Spinal cord (tissue), 10 donors: ENCODE data around the gene BCL6. TPM values are rescaled to one million over a fixed set of nuclear protein-coding genes. Genes with fewer than 3 reads are reported as not detected.

Experiments
- DNase-seq, 6 donors: peaks; one replicate each; pipeline versions ENCODE4 v3.0.0 to v3.0.0-alpha.2; 2013 to 2015; ENCODE audit warnings: low spot score in 6 of 6, low read depth in 4 of 6
- H3K27ac ChIP-seq: one replicate; pipeline ENCODE4 v1.5.1; 2013; ENCODE audit warnings: low read depth, low read length, control low read depth
- H3K27me3 ChIP-seq: one replicate; pipeline ENCODE4 v1.6.1; 2013; ENCODE audit warnings: low read length; ENCODE audit not compliant: control insufficient read depth, insufficient read depth
- H3K36me3 ChIP-seq: one replicate; pipeline ENCODE4 v1.6.1; 2013; ENCODE audit warnings: low read length; ENCODE audit not compliant: control insufficient read depth, insufficient read depth
- H3K4me1 ChIP-seq: one replicate; pipeline ENCODE4 v1.6.1; 2013; ENCODE audit warnings: low read length; ENCODE audit not compliant: control insufficient read depth, insufficient read depth
- H3K4me3 ChIP-seq: one replicate; pipeline ENCODE4 v1.5.1; 2013; ENCODE audit warnings: low read depth, low read length, control low read depth
- H3K9me3 ChIP-seq: one replicate; pipeline ENCODE4 v1.6.1; 2013; ENCODE audit warnings: low read length; ENCODE audit not compliant: control insufficient read depth, insufficient read depth
- WGBS: methylation state at CpG from one replicate; pipeline ENCODE4 v1.1.5; 2013; ENCODE audit warnings: missing lambda C conversion rate; ENCODE audit not compliant: insufficient coverage; 5-methylcytosine and 5-hydroxymethylcytosine counted together
- polyA plus RNA-seq, 2 donors: library from polyadenylated mRNA; unstranded; fragments of 120-200 nt; gene quantifications; one replicate each; pipeline ENCODE4 v1.2.1, GENCODE V29; 2013; ENCODE audit not compliant: insufficient read length in 2 of 2
- total RNA-seq, 2 donors: library from RNA; depleted of rRNA in 1 of 2; stranded (reverse); fragments of 120-200 nt in 1 of 2; fragments of >200 nt in 1 of 2; gene quantifications; one replicate each; pipeline versions ENCODE4 v1.2.3 to v1.2.4, GENCODE V29; 2013 to 2014
- donor health status: healthy.

The BCL6 gene
- total and polyA plus RNA-seq, 4 donors, result 14.5 to 38.5 (median 27.3) TPM

DNA sequence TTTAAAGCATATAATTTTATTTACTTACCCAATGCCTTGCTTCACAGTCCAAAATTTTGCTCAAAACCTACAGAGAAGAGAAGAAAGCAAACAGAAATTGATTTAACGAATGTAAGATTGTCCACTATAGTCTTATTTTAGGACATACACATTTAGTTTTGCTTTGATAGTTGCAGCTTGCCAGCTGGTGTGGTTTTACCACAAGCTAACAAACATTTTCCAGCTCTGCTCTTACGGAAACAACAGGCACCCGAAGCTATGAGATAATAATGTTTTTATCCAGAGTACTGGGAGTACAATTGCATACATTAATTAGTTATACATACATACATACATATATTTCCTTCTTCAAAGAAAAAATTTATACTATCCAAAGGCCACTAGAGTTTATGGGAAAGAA, 10.4 kb downstream of the BCL6 start:
- Histone ChIP-seq H3K36me3 (peaks cover 13% of the 10 kb centered on the region), H3K27ac (no peak overlapping the region), H3K4me3 (no peak overlapping the region), H3K27me3 (peaks cover 4% of the 10 kb centered on the region), H3K4me1 (peaks cover 33% of the 10 kb centered on the region), H3K9me3 (no peaks in the 10 kb centered on the region)
- WGBS, result no CpG with 5 or more reads among the region's 3 CpGs
- DNase-seq, result no peak

DNA sequence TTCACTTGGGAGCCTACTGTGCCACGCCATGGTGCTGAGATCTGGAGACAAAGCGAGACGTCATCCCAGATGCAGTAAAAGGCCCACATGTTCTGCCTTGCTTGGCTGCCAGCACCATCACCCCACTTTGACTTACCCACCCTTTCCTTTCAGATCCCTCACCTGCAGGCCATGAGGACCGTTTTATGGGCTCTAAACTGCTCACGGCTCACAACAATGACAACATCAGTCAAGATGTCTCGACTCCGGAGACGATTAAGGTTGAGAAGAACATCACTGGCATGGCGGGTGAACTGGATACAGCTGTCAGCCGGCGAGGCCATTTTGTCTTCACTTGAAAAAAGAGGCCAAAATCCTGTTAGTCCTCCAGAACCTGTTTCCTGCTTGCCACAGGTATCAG, 11.9 kb downstream of the BCL6 start:
- 84% methylated on average over 11 of the region's 11 CpGs for WGBS

DNA sequence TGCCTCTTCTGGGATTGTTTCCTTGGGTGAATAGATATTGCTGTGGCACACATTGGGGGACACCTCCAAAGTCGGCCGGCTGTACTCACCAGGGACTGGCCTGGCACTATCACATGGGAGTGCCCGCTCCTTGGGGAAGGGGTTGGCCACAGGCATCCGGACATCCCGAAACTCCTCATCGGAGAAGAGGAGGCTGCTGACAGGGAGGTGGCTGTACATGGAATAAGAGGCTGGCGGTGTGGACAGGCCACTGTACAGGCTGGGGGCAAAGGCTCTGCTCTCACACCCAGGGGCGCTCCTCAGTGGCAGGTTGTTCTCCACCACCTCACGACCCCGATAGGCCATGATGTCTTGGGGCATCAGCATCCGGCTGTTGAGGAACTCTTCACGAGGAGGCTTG, 15.7 kb downstream of the BCL6 start:
- WGBS, result 97% methylated on average over 12 of the region's 12 CpGs
- no peak for DNase-seq
- no peaks in the 10 kb centered on the region for H3K4me1 ChIP-seq
- no peak overlapping the region for H3K27ac ChIP-seq
- H3K4me3 ChIP-seq, result no peak overlapping the region
- H3K27me3 ChIP-seq, result no peaks in the 10 kb centered on the region
- peaks cover 57% of the 10 kb centered on the region for H3K36me3 ChIP-seq
- no peaks in the 10 kb centered on the region for H3K9me3 ChIP-seq

More for the DNA sequence above, 11.9 kb downstream of the BCL6 start:
- Histone ChIP-seq H3K4me3 (no peak overlapping the region), H3K27ac (no peak overlapping the region), H3K4me1 (peaks cover 21% of the 10 kb centered on the region), H3K9me3 (no peaks in the 10 kb centered on the region), H3K27me3 (peaks cover 4% of the 10 kb centered on the region), H3K36me3 (peaks cover 28% of the 10 kb centered on the region)
- no peak for DNase-seq

DNA sequence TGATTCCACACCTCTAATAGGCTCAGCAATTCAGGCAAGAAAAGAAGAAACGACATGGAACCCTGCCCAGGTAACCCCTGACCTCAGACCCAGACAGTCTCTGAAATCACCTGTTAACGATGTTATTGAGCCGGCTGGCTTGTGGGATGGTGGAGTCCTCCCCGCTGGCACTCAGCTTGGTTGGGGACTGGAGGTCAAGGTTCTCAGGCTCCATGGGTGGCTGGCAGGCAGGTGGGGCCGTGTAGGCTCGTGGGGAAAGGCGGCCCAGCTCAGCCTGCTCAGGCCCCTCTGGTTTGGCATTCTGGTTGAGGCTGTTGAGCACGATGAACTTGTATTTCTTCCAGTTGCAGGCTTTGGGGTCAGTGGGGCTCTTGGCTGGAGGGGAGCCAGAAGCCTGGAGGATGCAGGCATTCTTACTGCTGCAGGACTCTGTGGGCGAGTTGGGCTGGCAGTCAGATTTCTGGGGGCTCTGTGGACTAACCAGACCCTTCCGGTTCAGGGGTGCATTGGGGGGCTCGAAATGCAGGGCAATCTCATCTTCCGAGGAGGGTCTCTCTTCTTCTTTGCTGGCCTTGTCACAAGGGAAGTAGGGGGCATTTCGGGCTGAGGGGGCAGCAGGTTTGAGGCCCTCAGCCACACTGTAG, 16.2 kb downstream of the BCL6 start:
- 84% methylated on average over 13 of the region's 13 CpGs for whole genome bisulfite sequencing
- Histone ChIP-seq H3K4me3 (no peak overlapping the region), H3K36me3 (peaks cover 59% of the 10 kb centered on the region), H3K9me3 (no peaks in the 10 kb centered on the region), H3K4me1 (no peaks in the 10 kb centered on the region), H3K27ac (no peak overlapping the region), H3K27me3 (no peaks in the 10 kb centered on the region)
- DNase-seq, result no peak

GRCh38 chr3:187728248-187728647, 17.0 kb downstream of the BCL6 start:
- H3K27ac ChIP-seq, result no peak overlapping the region
- H3K4me3 ChIP-seq, result no peak overlapping the region
- 92% methylated on average over 8 of the region's 8 CpGs for WGBS
- H3K4me1 ChIP-seq, result no peaks in the 10 kb centered on the region
- H3K36me3 ChIP-seq, result peaks cover 56% of the 10 kb centered on the region
- no peaks in the 10 kb centered on the region for H3K9me3 ChIP-seq
- H3K27me3 ChIP-seq, result no peaks in the 10 kb centered on the region
- DNase-seq, result no peak

DNA sequence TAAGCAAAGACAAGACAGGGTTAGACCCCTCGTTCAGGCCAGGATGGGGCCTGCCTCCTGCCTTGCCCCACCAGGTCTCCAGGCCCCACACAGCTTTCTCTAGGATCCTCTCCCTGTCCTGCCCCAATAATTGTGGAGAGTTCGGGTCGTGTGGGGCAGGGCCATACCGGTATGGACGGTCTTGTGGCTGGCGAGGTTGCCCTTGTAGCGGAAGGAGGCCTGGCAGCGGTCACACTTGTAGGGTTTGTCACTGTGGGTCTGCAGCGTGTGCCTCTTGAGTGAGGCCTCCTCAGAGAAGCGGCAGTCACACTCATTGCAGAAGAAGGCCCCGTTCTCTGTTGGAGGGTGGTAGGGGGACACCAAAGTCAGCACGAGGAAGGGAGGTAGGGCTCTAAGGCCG, 18.7 kb downstream of the BCL6 start:
- peaks cover 60% of the 10 kb centered on the region for H3K36me3 ChIP-seq
- H3K4me1 ChIP-seq, result no peaks in the 10 kb centered on the region
- no peak for DNase-seq
- H3K27ac ChIP-seq, result no peak overlapping the region
- no peaks in the 10 kb centered on the region for H3K27me3 ChIP-seq
- no peak overlapping the region for H3K4me3 ChIP-seq
- WGBS, result 97% methylated on average over 10 of the region's 13 CpGs
- no peaks in the 10 kb centered on the region for H3K9me3 ChIP-seq

DNA sequence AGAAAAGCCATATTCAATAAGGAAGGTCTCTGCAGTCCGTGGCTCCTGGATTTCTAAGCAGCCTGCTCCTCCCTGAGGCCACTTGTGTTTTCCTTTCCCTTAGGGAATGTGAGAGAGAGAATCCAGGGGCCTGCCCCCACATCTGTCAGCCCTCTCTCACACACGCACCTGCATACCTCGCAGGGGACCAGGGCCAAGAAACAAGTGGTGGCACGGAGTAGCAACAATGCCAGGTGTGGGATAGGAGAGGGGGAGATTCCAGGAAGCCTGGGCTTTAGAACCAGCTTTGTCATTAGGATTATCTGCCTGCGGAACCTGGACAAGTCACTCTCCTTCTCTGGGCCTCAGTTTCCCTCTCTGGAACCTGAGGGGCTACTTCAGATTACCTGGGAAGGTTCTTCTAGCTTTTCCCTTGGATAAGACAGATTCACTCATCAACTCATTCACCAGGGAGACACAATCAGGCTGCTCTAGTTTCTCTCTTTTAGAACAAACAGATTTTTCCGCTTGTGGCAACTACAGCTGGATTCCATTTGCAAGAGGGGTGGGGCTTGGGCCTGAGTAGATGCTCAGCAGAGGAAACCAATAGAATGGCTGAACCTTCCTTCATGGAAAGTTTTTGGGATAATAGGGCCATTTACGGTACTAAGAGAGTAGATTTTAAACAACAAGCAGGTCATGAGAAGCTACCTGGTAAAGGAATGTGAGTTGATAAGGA, 19.5 kb downstream of the BCL6 start:
- H3K36me3 ChIP-seq, result peaks cover 61% of the 10 kb centered on the region
- no peak for DNase-seq
- H3K27me3 ChIP-seq, result no peaks in the 10 kb centered on the region
- no peaks in the 10 kb centered on the region for H3K9me3 ChIP-seq
- H3K27ac ChIP-seq, result no peak overlapping the region
- H3K4me1 ChIP-seq, result no peaks in the 10 kb centered on the region
- no peak overlapping the region for H3K4me3 ChIP-seq
- 96% methylated on average over 3 of the region's 7 CpGs for WGBS

- 99% methylated on average over 18 of the region's 22 CpGs for WGBS
- no peak for DNase-seq
- no peaks in the 10 kb centered on the region for H3K27me3 ChIP-seq
- no peak overlapping the region for H3K4me3 ChIP-seq
- peaks cover 64% of the 10 kb centered on the region for H3K36me3 ChIP-seq
- peaks cover 3% of the 10 kb centered on the region for H3K4me1 ChIP-seq
- no peak overlapping the region for H3K27ac ChIP-seq
- no peaks in the 10 kb centered on the region for H3K9me3 ChIP-seq
Measured at GRCh38 chr3:187725224-187725623, 20.0 kb downstream of the BCL6 start.

GRCh38 chr3:187722206-187722612, 23.1 kb downstream of the BCL6 start:
- no peak overlapping the region for H3K4me3 ChIP-seq
- no peak overlapping the region for H3K27ac ChIP-seq
- 95% methylated on average over 8 of the region's 10 CpGs for WGBS
- H3K36me3 ChIP-seq, result peaks cover 39% of the 10 kb centered on the region
- H3K9me3 ChIP-seq, result no peaks in the 10 kb centered on the region
- H3K27me3 ChIP-seq, result no peaks in the 10 kb centered on the region
- no peak for DNase-seq
- H3K4me1 ChIP-seq, result peaks cover 12% of the 10 kb centered on the region

DNA sequence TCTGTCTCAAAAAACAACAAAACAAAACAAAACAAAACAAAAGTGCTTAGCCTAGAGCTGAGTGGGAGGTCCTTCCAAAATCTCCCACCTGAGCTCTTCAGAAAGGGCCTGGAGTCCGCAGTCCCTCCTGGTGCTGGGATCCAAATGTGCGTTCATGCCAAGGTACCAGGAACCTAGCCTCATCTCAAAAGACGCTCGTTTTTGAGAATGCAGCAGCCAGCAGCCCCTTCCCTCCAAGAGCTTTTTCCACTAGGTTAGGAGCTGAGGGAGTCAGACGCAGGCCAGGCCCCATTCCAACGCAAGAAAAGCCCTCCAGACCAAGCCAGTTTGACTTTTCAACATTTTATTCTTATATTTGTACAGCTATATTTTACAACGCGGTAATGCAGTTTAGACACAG, 24.2 kb downstream of the BCL6 start:
- no peak overlapping the region for H3K27ac ChIP-seq
- H3K4me3 ChIP-seq, result no peak overlapping the region
- WGBS, result 92% methylated on average over 6 of the region's 8 CpGs
- no peak for DNase-seq
- peaks cover 3% of the 10 kb centered on the region for H3K27me3 ChIP-seq
- no peaks in the 10 kb centered on the region for H3K9me3 ChIP-seq
- peaks cover 29% of the 10 kb centered on the region for H3K36me3 ChIP-seq
- peaks cover 12% of the 10 kb centered on the region for H3K4me1 ChIP-seq
